ENCODE measurements around the gene PCK1. TPM values are rescaled to one million over a fixed set of nuclear protein-coding genes. Genes with fewer than 3 reads are reported as not detected.

The PCK1 gene
- total and polyA plus RNA-seq, 4 donors: 0.21 to 49.2 (median 0.54) TPM

- Histone ChIP-seq H3K27me3 (ENCODE audit: control insufficient read depth in 1 of 2, insufficient read depth in 2 of 2, low read length in 1 of 2) (no peaks in the 10 kb centered on the region), H3K9me3 (ENCODE audit: control insufficient read depth, low read length) (no peaks in the 10 kb centered on the region), H3K4me1 (ENCODE audit: control insufficient read depth in 1 of 2, insufficient read depth in 2 of 2, low read length in 2 of 2) (no peaks in the 10 kb centered on the region), H3K4me3 (ENCODE audit: low read length in 2 of 2) (no peak overlapping the region), H3K36me3 (ENCODE audit: control insufficient read depth in 1 of 2, insufficient read depth in 2 of 2, low read length in 1 of 2) (no peaks in the 10 kb centered on the region), H3K27ac (ENCODE audit: low read depth in 1 of 2, low read length in 2 of 2) (no peak overlapping the region)
- ATAC-seq (ENCODE audit: low FRiP score): no peak
- intact Hi-C loops (cut with DNase I): no loop called here
- WGBS, 2 donors: 74 to 77% methylated on average over 11 of the region's 11 CpGs
- DNase-seq: no peak
These were observed 5.3 kb upstream of the PCK1 start for GRCh38 chr20:57555457-57556184.

GRCh38 chr20:57556980-57557274, 4.0 kb upstream of the PCK1 start:
- H3K9me3 ChIP-seq (ENCODE audit: control insufficient read depth, low read length): no peaks in the 10 kb centered on the region
- DNase-seq (no peak), ATAC-seq (ENCODE audit: low FRiP score) (no peak)
- 72 to 73% methylated on average over 3 of the region's 3 CpGs for WGBS, 2 donors
- H3K27ac ChIP-seq (ENCODE audit: low read depth in 1 of 2, low read length in 2 of 2): no peak overlapping the region
- no peaks in the 10 kb centered on the region for H3K4me1 ChIP-seq (ENCODE audit: control insufficient read depth in 1 of 2, insufficient read depth in 2 of 2, low read length in 2 of 2)
- H3K27me3 ChIP-seq (ENCODE audit: control insufficient read depth in 1 of 2, insufficient read depth in 2 of 2, low read length in 1 of 2): no peaks in the 10 kb centered on the region
- no peaks in the 10 kb centered on the region for H3K36me3 ChIP-seq (ENCODE audit: control insufficient read depth in 1 of 2, insufficient read depth in 2 of 2, low read length in 1 of 2)
- H3K4me3 ChIP-seq (ENCODE audit: low read length in 2 of 2): no peak overlapping the region
- intact Hi-C loops (cut with DNase I): no loop called here

DNA sequence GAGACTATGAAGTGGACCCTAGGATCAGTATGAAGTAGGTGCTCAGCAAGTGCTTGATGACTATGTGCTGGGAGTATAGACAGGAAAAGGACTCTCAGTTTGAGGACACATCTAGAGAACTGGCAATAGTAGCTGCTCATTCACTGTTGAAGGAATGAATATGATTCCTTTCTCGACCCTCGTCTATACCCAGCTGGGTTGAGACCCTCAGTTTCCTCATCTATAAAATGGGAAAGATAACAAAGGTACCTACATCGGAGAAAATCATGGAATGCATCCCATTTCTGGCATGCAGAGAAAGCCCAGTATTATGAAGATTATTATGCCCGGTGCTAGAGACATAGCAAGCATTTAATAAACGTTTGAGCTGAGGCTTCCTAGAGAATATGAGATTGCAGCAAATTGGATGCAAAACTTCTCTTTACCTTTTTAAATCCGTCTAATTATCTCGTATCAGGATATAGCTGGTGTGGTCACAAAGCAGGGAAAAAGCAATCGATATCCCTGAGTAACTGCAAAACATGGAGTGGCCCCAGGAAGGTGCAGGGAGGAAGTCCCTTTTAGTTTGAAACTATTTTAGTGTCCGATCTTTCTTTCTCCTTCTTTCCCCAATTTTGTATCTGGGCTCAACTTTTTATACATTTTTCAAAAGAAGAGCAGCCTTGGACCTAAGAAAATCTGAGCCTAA, 2.8 kb upstream of the PCK1 start:
- H3K4me1 ChIP-seq (ENCODE audit: control insufficient read depth in 1 of 2, insufficient read depth in 2 of 2, low read length in 2 of 2): no peaks in the 10 kb centered on the region
- no peak overlapping the region for H3K4me3 ChIP-seq (ENCODE audit: low read length in 2 of 2)
- 71 to 73% methylated on average over 9 of the region's 9 CpGs for WGBS, 2 donors
- no peaks in the 10 kb centered on the region for H3K36me3 ChIP-seq (ENCODE audit: control insufficient read depth in 1 of 2, insufficient read depth in 2 of 2, low read length in 1 of 2)
- H3K27me3 ChIP-seq (ENCODE audit: control insufficient read depth in 1 of 2, insufficient read depth in 2 of 2, low read length in 1 of 2): no peaks in the 10 kb centered on the region
- intact Hi-C loops (cut with DNase I): no loop called here
- ATAC-seq (ENCODE audit: low FRiP score): no peak
- no peak overlapping the region for H3K27ac ChIP-seq (ENCODE audit: low read depth in 1 of 2, low read length in 2 of 2)
- no peak for DNase-seq
- H3K9me3 ChIP-seq (ENCODE audit: control insufficient read depth, low read length): no peaks in the 10 kb centered on the region

DNA sequence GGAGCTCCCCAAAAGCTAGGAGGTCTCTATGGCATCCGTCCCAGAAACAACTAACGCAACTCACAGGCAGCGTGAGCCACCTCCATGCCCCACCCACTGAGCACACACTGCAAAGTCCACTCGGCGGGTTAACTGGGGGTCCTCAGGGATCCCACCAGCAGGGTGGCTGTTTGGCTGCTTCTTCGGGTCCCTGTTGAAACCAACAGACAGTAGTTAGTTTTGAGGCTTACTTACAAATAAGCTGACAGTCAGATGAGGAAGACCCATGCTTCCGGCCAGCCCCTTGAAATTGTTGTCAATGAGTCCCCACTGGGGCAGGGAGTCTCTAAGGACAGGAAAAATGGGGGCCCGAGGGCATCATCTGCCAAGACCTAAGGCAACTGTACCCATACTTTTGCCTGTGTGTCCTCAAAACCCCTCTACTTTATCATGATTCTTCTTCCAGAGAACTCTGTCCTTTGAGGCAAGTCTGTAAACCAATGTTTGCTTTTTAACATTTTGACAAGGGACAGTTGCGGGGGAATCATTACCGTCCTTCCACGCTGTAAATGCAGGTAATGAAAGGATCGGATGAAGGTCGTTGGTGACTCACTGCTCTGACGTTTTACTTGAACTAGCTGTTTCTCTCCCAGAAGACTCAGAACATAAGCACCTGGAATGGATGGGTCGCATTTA, 2.2 kb upstream of the PCK1 start:
- no peaks in the 10 kb centered on the region for H3K9me3 ChIP-seq (ENCODE audit: control insufficient read depth, low read length)
- H3K36me3 ChIP-seq (ENCODE audit: control insufficient read depth in 1 of 2, insufficient read depth in 2 of 2, low read length in 1 of 2): no peaks in the 10 kb centered on the region
- no peaks in the 10 kb centered on the region for H3K27me3 ChIP-seq (ENCODE audit: control insufficient read depth in 1 of 2, insufficient read depth in 2 of 2, low read length in 1 of 2)
- H3K4me1 ChIP-seq (ENCODE audit: control insufficient read depth in 1 of 2, insufficient read depth in 2 of 2, low read length in 2 of 2): no peaks in the 10 kb centered on the region
- intact Hi-C loops (cut with DNase I): no loop called here
- 62 to 64% methylated on average over 15 of the region's 15 CpGs for WGBS, 2 donors
- H3K27ac ChIP-seq (ENCODE audit: low read depth in 1 of 2, low read length in 2 of 2): no peak overlapping the region
- H3K4me3 ChIP-seq (ENCODE audit: low read length in 2 of 2): no peak overlapping the region
- ATAC-seq (ENCODE audit: low FRiP score) (no peak), DNase-seq (no peak)

DNA sequence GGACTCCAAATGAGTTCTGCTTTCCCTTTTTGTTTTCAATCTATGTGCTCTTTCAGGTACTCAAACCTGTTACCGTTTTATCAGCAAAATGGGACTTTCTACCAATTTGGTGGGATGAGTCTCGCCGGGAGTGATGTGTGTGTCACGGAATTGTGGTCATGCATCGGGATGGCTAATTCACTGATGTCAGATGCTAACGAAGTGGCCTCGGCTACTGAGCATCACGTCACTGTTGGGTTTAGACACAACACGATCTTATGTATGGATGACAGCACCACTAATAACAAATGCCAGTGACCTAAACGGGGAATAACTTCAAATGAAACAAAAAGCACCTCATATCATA, 1.6 kb upstream of the PCK1 start:
- Histone ChIP-seq H3K4me1 (ENCODE audit: control insufficient read depth in 1 of 2, insufficient read depth in 2 of 2, low read length in 2 of 2) (no peaks in the 10 kb centered on the region), H3K27ac (ENCODE audit: low read depth in 1 of 2, low read length in 2 of 2) (no peak overlapping the region), H3K9me3 (ENCODE audit: control insufficient read depth, low read length) (no peaks in the 10 kb centered on the region), H3K36me3 (ENCODE audit: control insufficient read depth in 1 of 2, insufficient read depth in 2 of 2, low read length in 1 of 2) (no peaks in the 10 kb centered on the region), H3K4me3 (ENCODE audit: low read length in 2 of 2) (no peak overlapping the region), H3K27me3 (ENCODE audit: control insufficient read depth in 1 of 2, insufficient read depth in 2 of 2, low read length in 1 of 2) (no peaks in the 10 kb centered on the region)
- DNase-seq (no peak), ATAC-seq (ENCODE audit: low FRiP score) (no peak)
- intact Hi-C loops (cut with DNase I): no loop called here
- 85% methylated on average over 10 of the region's 10 CpGs for WGBS, 2 donors

- Histone ChIP-seq H3K4me1 (ENCODE audit: control insufficient read depth in 1 of 2, insufficient read depth in 2 of 2, low read length in 2 of 2) (no peaks in the 10 kb centered on the region), H3K36me3 (ENCODE audit: control insufficient read depth in 1 of 2, insufficient read depth in 2 of 2, low read length in 1 of 2) (no peaks in the 10 kb centered on the region), H3K9me3 (ENCODE audit: control insufficient read depth, low read length) (no peaks in the 10 kb centered on the region), H3K27me3 (ENCODE audit: control insufficient read depth in 1 of 2, insufficient read depth in 2 of 2, low read length in 1 of 2) (no peaks in the 10 kb centered on the region), H3K27ac (ENCODE audit: low read depth in 1 of 2, low read length in 2 of 2) (no peak overlapping the region), H3K4me3 (ENCODE audit: low read length in 2 of 2) (no peak overlapping the region)
- WGBS, 2 donors: 84% methylated on average over 8 of the region's 8 CpGs
- intact Hi-C loops (cut with DNase I): no loop called here
- ATAC-seq (ENCODE audit: low FRiP score) (no peak), DNase-seq (no peak)
These were observed 1.0 kb upstream of the PCK1 start for GRCh38 chr20:57559658-57560553.

DNA sequence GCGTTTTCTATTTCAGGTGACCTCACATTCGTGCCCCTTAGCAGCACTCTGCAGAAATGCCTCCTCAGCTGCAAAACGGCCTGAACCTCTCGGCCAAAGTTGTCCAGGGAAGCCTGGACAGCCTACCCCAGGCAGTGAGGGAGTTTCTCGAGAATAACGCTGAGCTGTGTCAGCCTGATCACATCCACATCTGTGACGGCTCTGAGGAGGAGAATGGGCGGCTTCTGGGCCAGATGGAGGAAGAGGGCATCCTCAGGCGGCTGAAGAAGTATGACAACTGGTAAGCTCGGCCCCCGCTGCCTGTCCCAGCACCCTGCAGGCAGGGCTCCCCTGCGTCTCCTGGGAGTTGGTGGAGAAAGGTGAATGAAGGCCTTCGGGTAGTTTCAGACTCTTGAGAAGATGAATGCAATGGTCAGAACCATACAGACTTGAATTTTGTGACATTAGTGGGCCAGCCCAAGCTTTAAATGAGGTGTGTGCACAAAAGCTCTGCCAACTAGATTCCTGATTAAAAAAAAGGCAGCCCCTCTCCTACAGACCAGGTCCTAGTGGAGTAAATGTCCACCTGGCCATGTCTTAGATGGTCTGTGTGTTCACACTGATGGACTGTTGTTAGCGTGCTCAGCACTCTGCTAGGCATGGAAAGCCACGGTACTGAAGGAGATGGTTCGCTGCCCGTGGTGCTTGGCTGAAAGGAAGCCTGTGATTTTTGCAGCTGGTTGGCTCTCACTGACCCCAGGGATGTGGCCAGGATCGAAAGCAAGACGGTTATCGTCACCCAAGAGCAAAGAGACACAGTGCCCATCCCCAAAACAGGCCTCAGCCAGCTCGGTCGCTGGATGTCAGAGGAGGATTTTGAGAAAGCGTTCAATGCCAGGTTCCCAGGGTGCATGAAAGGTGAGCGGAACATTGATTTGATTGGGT, 708 bp downstream of the PCK1 start:
- WGBS, 2 donors: 83% methylated on average over 24 of the region's 24 CpGs
- no peaks in the 10 kb centered on the region for H3K4me1 ChIP-seq (ENCODE audit: control insufficient read depth in 1 of 2, insufficient read depth in 2 of 2, low read length in 2 of 2)
- H3K4me3 ChIP-seq (ENCODE audit: low read length in 2 of 2): no peak overlapping the region
- H3K9me3 ChIP-seq (ENCODE audit: control insufficient read depth, low read length): no peaks in the 10 kb centered on the region
- H3K36me3 ChIP-seq (ENCODE audit: control insufficient read depth in 1 of 2, insufficient read depth in 2 of 2, low read length in 1 of 2): no peaks in the 10 kb centered on the region
- intact Hi-C loops (cut with DNase I): no loop called here
- ATAC-seq (ENCODE audit: low FRiP score) (no peak), DNase-seq (no peak)
- no peak overlapping the region for H3K27ac ChIP-seq (ENCODE audit: low read depth in 1 of 2, low read length in 2 of 2)
- no peaks in the 10 kb centered on the region for H3K27me3 ChIP-seq (ENCODE audit: control insufficient read depth in 1 of 2, insufficient read depth in 2 of 2, low read length in 1 of 2)
